ENCODE results near the gene VPS37D.

VPS37D gene

GRCh38 chr7:73718905-73719805, 51.5 kb downstream of the VPS37D start, which contains the start of gene STX1A (continued):
- TF ChIP-seq TSHZ1 (tag by site-specific recombination; IDR thresholded peaks at IDR 0.05; ENCODE audit: borderline replicate concordance) (no peak), ZNF513 (tag by site-specific recombination; IDR thresholded peaks at IDR 0.05) (no peak), ZBTB48 (tag by site-specific recombination; IDR thresholded peaks at IDR 0.05) (no peak), GLI2 (tag by site-specific recombination; IDR thresholded peaks at IDR 0.05; ENCODE audit: borderline replicate concordance, low read depth) (no peak), ZNF530 (tag by site-specific recombination; IDR thresholded peaks at IDR 0.05; ENCODE audit: low read depth) (no peak), ZNF292 (tag by site-specific recombination; IDR thresholded peaks at IDR 0.05; ENCODE audit: borderline replicate concordance, low read depth) (no peak), ZNF133 (tag by site-specific recombination; IDR thresholded peaks at IDR 0.05) (no peak), ZNF747 (tag by site-specific recombination; IDR thresholded peaks at IDR 0.05) (no peak), ZSCAN16 (tag by site-specific recombination; IDR thresholded peaks at IDR 0.05) (no peak), SCRT2 (tag by site-specific recombination; IDR thresholded peaks at IDR 0.05) (peak; percentile 99), ZNF843 (tag by site-specific recombination; IDR thresholded peaks at IDR 0.05) (no peak), ZNF423 (tag by site-specific recombination; IDR thresholded peaks at IDR 0.05) (no peak), ZNF341 (tag by site-specific recombination; IDR thresholded peaks at IDR 0.05; ENCODE audit: low read depth) (no peak), ZEB2 (tag by site-specific recombination; IDR thresholded peaks at IDR 0.05) (peak; percentile 53; the same call in 1 of the 2 replicates), BCL11A (tag by site-specific recombination; IDR thresholded peaks at IDR 0.05; ENCODE audit: low read depth) (no peak), ZNF645 (tag by site-specific recombination; IDR thresholded peaks at IDR 0.05) (no peak), ZNF157 (tag by site-specific recombination; IDR thresholded peaks at IDR 0.05) (no peak), ZNF404 (tag by site-specific recombination; IDR thresholded peaks at IDR 0.05) (no peak), ZFP3 (tag by site-specific recombination; IDR thresholded peaks at IDR 0.05; ENCODE audit: low read depth) (no peak), ZNF354C (tag by site-specific recombination; IDR thresholded peaks at IDR 0.05; ENCODE audit: borderline replicate concordance, low read depth) (no peak), HOXD13 (CRISPR knock-in tag; IDR thresholded peaks at IDR 0.05; ENCODE audit: borderline replicate concordance) (no peak)

- ChIA-PET CTCF (interaction anchor here (0.6 to 1.6 kb wide), 6 partner anchors 15 to 311 kb away, joined by 3 to 4 read pairs (median 4); partner anchors contain the start of gene VPS37D), POLR2A (no interaction called here)
- Histone ChIP-seq H3K36me3 (ENCODE audit: control insufficient read depth in 2 of 2, insufficient read depth in 1 of 2, low read length in 2 of 2) (no peaks in the 10 kb centered on the region; a peak in 1 of 3 replicates), H3K4me3 (ENCODE audit: low read depth, low read length) (peak overlapping the region; percentile 23), H3K9me3 (ENCODE audit: control insufficient read depth, insufficient read depth, low read depth, low read length) (no peaks in the 10 kb centered on the region), H3K4me1 (ENCODE audit: control insufficient read depth, insufficient read depth, low read length) (peaks cover 18% of the 10 kb centered on the region), H3K27ac (ENCODE audit: extremely low read depth, low read depth, low read length) (no peak overlapping the region)
- peak; percentile 47 for TF ChIP-seq SP3 (tag by site-specific recombination; IDR thresholded peaks at IDR 0.05)
- peak; percentile 73 for TF ChIP-seq ZBTB6 (tag by site-specific recombination; IDR thresholded peaks at IDR 0.05)
- TF ChIP-seq KLF1 (tag by site-specific recombination; IDR thresholded peaks at IDR 0.05), result peak; percentile 66
- TF ChIP-seq ZNF664 (tag by site-specific recombination; IDR thresholded peaks at IDR 0.05), result no peak
- TF ChIP-seq ZBTB17 (tag by site-specific recombination; IDR thresholded peaks at IDR 0.05), result peak; percentile 39; the same call in 1 of the 2 replicates
- TF ChIP-seq ZNF121 (tag by site-specific recombination; IDR thresholded peaks at IDR 0.05), result peak; percentile 87
- TF ChIP-seq ZNF768 (tag by site-specific recombination; IDR thresholded peaks at IDR 0.05), result 0 out of 2 replicates have a peak, but pooled peaks have one; percentile 19
- no peak for TF ChIP-seq ZNF341 (tag by site-specific recombination; IDR thresholded peaks at IDR 0.05; ENCODE audit: low read depth)
These were observed 52.2 kb downstream of the VPS37D start for GRCh38 chr7:73719806-73720169.

Measured in HEK293 (cell line).